Activated naive CD4-positive, alpha-beta T cell treated with anti-CD3 and anti-CD28 coated beads, Interleukin-2, amount 50 U/mL, for 16 hours (primary cell): ENCODE measurements around the gene ITM2B.
A peak's percentile ranks its signal among the peaks of the same experiment; 100 is the strongest.
"Not testable (repeated sequence)": the region's sequence is repeated elsewhere in the genome, so short reads cannot be mapped to it uniquely, and the experiment has no call there.

Experiments
- DNase-seq: peaks from one replicate; pipeline ENCODE4 v3.0.0-alpha.2; 2020

ITM2B gene

DNA sequence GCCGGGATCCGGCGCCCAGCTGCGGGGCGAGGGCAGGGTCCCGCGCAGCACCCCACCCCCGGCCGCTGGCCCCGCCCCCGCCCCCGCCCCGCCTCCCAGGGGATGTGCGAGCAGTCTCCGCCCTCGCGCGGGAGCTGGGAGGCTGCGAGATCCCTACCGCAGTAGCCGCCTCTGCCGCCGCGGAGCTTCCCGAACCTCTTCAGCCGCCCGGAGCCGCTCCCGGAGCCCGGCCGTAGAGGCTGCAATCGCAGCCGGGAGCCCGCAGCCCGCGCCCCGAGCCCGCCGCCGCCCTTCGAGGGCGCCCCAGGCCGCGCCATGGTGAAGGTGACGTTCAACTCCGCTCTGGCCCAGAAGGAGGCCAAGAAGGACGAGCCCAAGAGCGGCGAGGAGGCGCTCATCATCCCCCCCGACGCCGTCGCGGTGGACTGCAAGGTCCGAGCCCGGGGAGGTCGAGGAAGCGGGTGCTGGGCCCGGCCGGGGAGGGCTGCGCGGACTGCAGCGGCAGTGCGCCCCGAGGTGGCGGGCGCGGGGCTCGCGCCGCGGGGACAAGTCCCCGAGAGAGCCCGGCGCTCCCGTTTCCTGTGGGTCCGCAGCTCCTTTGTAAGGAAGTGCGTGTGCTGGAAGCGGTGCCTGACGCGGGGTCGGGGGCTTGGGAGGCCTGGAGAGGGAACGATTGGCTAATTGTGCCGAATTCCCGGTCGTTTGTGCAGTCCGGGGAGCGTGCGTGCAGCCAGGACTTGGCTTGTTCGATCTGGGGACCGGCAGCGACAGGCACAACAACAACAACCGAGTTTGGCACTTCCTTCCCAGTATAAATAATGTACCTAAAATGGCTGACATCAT is at the start of gene ITM2B:
Gene ITM2B (plus strand): TSS at position 161 of the 843 bp plus-strand sequence. CDS start 155 bp downstream, at position 316.
- peak; percentile 65 for DNase-seq

DNA sequence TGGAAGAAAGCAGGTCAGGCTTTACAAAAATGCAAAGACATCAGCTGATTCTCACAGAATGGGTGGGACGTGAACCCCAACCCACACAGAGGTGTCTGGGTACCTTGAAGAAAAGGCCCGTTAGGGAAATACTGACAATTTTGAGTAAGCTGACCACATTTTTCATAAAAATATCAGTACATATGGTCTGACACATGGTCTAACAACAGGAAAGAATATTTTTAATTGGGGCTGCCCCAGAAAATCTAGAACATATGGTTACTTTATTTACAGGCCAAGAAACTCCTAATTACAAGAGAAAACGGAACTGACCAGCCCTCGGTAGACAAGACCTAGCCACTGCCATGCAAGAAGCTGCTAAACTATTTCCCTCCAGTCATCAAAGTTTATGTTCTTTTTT is 48.7 kb upstream of the ITM2B start:
- DNase-seq = no peak

DNA sequence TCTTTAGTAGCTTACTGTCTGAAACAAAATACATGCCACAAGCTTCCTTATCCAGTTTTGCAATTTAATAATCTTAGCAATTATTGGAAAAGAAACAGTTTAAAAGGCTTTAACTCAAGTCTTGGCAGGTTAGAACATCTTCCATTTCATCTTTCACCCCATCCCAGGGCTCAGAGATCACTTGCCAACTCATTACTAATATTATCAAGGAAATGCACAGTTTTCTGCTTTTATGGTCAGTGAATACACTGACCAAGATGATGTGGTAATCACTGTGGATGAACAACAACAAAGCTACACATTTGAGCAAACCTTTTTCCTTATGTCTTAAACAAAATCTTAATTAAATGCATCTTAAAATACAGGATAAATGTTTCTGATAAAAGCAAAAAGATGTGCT is 48.0 kb upstream of the ITM2B start:
- no peak for DNase-seq

DNA sequence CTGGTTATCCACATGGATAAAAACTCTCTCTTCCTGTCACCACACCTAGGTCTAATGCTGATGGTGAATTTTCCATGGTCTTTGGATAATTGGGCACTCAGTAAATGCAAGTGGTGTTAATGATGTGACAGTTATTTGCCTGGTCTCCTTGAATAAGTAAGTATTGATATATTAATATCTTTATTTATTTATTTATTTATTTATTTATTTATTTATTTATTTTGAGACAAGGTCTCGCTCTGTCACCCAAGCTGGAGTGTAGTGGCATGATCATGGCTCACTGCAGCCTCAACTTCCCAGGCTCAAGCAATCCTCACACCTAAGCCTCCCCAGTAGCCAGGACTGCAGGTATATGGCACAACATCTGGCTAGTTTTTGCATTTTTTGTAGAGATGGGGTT is 46.3 kb upstream of the ITM2B start:
- no peak for DNase-seq

DNA sequence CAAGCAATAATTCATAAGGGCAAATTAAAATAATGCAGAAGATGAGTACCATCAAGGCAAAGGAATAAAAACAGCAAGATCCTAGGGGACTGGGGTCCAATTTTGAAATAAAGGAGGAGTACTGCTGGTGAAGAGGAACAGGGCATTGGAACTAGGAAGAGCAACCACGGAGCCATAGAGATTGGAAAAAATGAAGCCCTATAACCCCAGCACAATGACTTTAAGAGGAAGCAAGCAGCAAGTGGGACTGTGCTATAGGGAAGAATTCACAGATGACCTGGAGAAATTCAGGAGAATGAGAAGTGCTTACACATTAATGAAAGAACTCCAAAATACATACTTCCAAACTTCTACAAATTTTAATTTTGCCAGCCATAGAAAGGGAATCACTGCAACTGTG is 44.9 kb upstream of the ITM2B start:
- no peak for DNase-seq

DNA sequence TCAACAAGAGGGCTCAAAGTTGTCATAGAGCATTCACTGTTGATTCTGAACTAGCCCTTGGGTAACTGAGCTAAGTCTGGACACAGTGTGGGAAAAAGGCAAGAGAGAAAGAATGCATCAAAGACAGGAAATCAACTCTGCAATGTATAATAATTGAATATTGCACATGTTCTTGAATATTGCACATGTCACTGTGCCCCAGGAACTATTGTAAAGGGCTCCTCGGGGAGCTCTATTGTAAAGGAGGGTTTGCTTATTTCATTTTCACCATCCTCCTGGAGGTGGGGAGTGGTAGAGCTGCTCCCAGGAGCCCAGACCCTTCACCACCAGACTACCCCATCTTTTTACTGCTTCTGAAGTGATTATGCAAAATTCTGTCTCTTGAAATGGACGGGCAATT is 44.4 kb upstream of the ITM2B start:
- DNase-seq = no peak

DNA sequence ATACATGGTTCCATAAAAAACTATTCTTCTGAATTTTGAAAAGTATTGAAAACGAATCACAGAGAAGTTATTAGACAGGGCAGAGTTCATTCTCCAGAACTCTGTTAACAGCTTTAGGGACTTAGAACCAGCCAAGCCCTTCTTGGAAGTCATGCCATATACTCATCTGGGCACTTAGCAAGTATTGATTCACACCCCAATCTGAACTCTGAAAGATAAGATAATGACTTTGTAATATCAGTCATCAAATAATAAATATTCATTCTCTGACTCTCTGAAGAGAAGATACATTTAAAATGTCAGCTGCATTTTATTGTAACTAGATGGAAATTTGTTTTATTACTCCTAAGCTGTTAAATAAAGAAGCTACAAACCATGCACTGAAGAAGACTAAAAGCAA is 43.8 kb upstream of the ITM2B start:
- no peak for DNase-seq

DNA sequence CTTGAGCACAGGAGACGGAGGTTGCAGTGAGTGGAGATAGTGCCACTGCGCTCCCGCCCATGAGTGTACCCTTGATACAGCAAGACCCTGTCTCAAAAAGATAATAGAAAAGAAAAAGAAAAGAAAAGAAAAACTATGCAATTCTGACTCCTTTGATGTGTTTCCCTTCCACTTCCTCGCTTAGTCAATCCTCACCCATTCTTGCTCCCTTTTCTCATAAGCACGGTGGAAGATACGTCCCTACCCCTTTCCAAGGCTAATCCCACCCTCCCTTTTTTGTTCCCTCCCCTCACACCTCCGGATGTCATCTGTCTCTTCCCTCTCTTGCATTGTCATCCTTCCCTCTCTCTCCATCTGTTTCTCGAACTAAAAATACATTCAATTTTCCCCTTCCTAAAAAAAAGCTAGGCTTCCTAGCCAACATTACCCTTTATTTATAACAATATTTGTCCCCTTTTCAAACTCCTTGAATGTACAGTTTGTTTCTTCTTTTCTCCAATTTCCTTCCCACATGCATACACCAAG is 40.5 kb upstream of the ITM2B start:
- no peak for DNase-seq

DNA sequence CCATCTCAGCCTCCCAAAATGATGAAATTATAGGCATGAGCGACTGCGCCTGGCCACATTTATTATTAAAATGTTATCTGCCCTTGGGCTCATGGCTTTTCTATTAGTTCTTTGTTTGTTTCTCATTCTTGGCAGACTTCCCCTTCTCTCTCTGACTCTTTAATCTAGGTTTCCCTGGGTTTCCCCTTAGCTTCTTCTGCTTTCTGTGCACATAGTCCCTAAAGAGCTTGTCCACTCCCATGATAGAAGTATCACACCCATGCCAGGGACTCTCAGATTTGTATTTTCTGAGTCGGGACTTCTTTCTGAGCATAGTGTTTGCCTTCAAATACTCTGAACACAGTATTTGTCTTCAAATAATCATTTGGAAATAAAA is 38.6 kb upstream of the ITM2B start:
- DNase-seq = no peak

DNA sequence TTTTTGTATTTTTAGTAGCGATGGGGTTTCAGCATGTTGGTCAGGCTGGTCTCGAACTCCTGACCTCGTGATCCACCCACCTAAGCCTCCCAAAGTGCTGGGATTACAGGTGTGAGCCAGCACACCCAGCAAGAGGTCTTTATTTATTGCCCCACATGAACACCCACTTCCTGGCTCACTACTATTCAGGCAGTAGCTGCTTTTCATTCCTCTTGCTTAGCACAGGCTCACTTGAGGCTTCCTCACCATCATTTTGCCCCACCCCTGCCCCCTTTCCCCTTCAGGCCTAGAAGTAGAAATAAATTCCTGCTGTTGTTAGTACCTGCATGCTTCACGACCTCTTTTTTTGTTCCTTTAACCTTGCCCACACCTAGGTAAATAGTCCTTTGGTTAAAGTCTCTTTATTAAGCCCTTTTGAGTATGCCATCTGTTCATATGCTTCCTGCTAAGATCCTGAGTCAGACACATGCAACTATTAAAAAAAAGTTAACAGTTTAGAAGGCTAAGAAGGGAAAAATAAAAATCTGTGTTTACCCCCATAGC is 33.5 kb upstream of the ITM2B start:
- no peak for DNase-seq

DNA sequence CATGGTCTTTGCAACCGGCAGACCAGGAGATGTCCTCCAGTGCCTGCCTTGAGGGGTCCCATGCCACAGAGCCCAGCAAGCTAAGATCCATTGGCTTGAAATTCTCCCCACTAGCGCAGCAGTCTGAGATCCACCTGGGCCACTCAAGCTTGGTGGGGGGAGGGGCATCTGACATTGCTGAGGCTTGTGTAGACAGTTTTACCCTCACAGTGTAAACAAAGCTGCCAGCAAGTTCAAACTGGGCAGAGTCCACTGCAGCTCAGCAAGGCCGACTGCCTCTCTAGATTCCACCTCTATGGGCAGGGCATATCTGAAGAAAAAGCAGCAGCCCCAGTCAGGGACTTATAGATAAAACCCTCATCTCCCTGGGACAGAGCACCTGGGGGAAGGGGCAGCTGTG is 32.0 kb upstream of the ITM2B start:
- no peak for DNase-seq

DNA sequence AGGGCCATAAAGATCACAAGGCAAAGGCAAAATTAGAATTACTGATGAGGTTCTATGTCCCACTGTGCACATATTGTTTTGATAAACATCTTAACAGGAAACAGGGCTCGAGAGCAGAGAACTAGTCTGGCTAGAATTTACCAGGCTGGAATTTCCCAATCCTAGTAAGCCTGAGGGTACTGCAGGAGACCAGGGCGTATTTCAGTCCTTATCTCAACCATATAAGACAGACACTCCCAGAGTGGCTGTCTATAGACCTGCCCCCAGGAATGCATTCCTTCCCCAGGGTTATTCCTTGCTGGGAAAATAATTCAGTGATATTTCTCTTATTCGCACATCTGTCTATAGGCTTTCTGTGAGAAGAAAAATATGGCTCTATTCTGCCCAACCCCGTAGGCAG is 25.8 kb upstream of the ITM2B start:
- DNase-seq = not testable (repeated sequence)

DNA sequence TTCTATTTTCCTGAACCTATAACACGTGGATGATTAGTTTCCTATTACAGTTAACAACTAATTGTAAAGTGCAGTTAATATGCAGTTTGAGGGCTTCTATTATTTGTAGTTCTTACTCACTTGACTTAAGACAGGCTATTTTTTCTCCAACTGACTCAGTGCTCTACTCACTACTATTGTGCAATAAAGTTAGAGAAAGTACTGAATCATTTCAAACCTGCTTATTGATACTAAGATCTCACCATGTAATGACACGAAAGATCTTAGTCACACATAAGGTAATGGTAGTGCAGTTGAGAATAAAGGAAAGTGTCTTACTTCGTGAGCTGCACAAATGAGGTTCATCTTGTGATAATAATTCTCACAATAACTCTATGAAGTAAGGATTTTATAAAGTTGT is 22.8 kb upstream of the ITM2B start:
- no peak for DNase-seq

DNA sequence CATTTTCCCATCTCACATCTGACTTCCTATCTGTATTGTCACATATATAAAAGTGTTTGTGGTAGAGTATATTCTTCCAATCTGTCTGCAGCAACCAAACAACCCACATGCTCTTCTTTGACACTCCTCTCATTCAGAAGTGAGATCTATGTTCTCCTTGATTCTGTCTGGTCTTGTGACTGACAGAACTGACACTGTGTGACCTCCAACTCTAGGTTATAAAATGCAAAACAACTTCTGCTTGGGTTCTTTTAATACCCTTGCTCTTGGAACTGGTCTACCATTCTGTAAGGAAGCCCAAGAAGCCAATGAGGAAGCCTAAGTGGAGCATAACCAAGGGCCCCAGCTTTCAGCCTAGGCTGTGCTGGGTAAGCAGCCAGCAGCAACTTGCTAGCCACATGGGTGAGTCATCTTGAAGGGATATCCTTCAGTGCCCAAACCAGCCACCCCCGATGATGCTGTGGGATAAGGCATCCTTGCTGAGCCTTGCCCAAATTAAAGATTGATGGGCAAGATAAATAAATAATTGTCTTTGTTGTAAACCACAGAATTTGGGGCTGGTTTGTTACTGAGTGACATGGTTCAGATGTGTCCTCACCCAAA is 18.4 kb upstream of the ITM2B start:
- DNase-seq = no peak

DNA sequence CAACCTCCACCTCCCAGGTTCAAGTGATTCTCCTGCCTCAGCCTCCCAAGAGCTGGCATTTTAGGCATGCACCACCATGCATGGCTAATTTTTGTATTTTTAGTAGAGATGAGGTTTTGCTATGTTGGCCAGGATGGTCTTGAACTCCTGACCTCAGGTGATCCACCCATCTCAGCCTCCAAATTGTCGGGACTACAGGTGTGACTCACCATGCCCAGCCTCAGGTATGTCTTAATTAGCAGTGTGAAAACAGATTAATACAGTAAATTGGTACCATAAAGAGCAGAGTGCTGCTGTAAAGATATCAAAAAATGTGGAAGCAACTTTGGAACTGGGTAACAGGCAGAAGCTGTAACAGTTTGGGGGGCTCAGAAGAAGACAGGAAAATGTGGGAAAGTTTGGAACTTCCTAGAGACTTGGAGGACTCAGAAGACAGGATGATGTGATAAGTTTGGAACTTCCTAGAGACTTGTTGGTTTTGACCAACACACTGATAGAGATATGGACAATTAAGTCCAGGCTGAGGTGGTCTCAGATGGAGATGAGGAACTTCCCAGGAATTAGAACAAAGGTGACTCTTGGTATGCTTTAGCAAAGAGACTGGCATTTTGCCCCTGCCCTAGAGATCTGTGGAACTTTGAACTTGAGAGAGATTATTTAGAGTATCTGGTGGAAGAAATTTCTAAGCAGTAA is 17.3 kb upstream of the ITM2B start:
- not testable (repeated sequence) for DNase-seq

DNA sequence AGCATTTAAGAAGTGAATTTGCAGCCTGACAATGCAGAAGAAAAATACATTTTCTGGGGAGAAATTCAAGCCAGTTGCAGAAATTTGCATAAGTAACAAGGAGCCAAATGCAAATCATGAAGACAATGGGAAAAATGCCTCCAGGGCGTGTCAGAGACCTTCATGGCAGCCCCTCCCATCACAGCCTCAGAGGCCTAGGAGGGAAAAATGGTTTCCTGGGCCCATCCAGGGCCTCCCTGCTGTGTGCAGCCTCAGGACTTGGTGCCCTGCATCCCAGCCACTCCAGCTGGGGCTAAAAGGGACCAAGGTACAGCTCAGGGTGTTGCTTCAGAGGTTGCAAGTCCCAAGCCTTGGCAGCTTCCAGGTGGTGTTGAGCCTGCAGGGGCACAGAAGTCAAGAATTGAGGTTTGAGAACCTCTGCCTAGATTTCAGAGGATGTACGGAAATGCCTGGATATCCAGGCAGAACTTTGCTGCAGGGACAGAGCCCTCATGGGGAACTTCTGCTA is 16.7 kb upstream of the ITM2B start:
- no peak for DNase-seq

DNA sequence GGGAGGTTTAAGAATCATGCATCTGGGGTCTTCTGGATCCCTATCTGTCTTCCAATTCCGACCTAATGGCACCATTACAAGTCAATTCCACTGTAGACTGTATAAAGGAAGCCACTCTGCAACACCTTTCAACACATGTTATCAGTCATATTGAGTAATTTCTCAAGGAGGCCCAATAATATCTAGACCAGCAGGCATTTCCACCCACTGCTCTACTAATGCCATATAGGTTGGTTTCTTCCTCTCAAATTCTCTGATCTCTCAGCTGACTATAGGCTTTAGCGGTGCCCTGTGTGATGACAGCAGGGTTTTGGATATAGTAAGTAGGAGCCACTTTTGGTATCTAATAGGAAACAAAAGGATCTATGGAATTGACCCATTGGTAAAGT is 12.4 kb upstream of the ITM2B start:
- DNase-seq = peak; percentile 22

DNA sequence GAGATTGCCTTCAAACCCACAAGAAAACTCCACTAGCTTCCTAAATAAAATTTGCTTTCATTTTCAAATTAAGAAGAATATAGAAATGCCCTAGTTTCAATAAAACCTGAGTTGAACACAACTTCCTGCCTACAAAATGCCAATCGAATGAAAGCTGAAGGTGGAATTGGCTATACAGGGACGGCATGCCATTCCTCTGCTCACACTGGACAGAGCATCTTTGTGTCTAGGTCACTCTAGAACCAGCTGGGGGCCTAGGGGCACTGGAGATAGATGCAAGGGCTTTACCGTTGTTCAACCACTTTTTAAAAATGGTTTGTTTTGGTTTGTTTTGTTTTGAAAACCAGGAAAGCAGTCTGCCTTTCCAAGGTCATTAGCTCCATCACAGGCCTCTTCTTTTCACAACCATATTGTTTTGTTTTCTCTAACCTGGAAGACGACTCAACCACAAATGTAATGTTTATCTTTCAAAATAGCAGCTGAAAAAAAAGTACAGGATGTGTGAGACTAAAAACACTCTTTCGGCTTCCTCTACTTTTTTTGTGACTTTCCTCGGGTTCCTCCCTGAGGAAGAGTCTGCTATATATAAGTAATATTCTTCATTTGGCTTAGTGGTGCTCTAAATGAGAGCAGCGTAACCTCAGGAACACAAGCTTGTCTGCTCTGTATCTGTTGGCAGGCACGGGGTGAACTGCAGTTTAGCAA is 11.9 kb upstream of the ITM2B start:
- no peak for DNase-seq

DNA sequence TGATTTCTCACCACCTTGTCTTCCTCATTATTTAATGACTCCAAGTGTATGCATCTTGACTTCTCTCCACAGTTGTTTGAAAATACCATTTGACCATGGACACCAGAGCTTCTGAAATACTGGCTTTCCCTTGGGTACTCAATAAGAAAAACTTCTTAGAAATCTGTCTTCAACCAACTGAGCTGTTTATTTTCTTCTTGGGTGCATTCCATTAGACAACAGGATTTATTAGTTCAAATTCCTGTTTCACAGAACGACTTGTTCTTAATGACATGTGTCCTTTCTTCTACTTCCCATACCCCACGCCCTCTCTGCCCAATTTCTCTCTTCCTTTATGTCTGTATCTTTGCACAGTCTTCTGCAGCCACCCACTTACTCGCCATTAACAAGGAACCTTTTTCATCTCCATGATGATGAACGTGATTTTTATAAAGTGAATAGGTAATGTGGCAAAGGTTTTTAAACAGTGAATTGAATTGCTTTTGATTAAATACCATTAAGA is 11.3 kb upstream of the ITM2B start:
- no peak for DNase-seq

DNA sequence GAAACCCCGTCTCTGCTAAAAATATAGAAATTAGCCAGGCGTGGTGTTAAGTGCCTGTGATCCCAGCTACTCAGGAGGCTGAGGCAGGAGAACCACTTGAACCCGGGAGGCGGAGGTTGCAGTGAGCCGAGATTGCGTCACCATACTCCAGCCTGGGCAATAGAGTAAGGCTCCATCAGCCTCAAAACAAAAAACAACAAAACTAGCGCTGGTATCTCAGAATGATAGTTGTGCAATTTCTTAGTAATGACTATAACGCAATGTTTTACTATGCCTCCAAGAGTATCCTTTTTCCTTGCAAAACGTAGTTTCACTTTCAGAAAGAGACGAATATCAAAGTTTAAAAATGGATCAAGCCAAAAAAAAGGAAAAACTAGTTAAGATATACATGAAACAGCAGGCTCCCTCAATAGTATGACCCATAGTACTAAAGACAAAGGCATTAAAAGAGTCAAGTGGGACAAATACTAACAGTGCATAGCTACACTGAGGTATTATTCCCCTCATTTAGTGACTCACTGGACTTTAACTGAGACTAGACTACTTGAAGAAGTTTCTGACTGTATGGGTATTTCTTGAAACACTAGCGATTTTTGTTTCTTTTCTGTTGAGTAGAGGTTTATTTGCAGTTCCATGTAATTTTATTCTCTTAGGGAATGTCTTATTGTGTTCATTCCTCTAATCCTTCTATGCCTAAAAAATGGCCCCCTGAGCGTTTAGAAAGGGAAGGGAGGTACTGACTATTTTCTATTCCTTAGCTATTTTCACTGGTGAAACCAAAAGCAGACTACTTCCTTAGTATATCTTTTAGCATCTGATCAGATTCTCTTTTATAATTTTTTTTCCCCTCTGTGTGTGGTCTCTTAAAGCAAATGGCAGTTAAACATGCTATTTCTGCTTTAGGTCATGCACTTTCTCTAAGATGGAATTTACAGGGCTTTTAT is 10.4 kb upstream of the ITM2B start:
- no peak for DNase-seq

DNA sequence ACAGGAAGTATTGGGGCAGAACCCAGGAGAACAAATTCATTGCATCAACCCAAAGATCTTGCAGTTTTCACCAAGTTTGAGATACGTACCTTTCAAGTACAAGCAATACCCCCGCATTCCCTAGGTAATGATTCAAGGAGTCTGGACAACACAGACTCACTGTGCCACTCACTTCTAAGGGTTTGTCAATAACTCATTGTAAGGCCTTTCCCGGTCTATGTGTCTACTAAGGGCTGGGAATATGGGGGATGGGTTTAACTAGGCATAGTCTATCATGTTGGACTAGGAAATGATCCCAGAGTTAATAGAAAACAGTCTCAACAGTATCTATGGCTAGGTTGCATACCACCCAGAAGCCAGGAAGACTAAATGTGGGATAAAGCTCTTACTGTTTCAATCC is 8.3 kb upstream of the ITM2B start:
- no peak for DNase-seq
